Natural killer cell (primary cell): ENCODE results near the gene HS6ST2. TPM values are rescaled to one million over a fixed set of nuclear protein-coding genes. Genes with fewer than 3 reads are reported as not detected.

Source experiments
- ATAC-seq, 3 donors: fragments of 150-1000 bp in 2 of 3; fragments of 200-7000 bp in 1 of 3; cut with Tn5 transposase; 1 replicate in 1 of 3; 2 replicates in 2 of 3; pipeline ENCODE4 v1.10.0; 2021; ENCODE audit warnings: mild to moderate bottlenecking in 2 of 3, moderate library complexity in 2 of 3
- DNase-seq, 2 donors: peaks; one replicate each; pipeline versions ENCODE4 v3.0.0 to v3.0.0-alpha.2; 2013 to 2021; ENCODE audit warnings: mixed read lengths in 1 of 2
- H3K27ac ChIP-seq: one replicate; pipeline ENCODE4 v1.5.1; 2013; ENCODE audit warnings: mild to moderate bottlenecking, low read length
- H3K27me3 ChIP-seq: one replicate; pipeline ENCODE4 v1.6.1; 2013; ENCODE audit warnings: low read length; ENCODE audit not compliant: control insufficient read depth, insufficient read depth
- H3K36me3 ChIP-seq: one replicate; pipeline ENCODE4 v1.6.1; 2013; ENCODE audit warnings: low read length; ENCODE audit not compliant: control insufficient read depth, insufficient read depth
- H3K4me1 ChIP-seq: one replicate; pipeline ENCODE4 v1.6.1; 2013; ENCODE audit warnings: low read length; ENCODE audit not compliant: control insufficient read depth, insufficient read depth
- H3K4me3 ChIP-seq: one replicate; pipeline ENCODE4 v1.5.1; 2013; ENCODE audit warnings: low read length
- H3K9me3 ChIP-seq: one replicate; pipeline ENCODE4 v1.6.1; 2013; ENCODE audit warnings: low read length; ENCODE audit not compliant: control insufficient read depth, insufficient read depth
- H3K27ac Mint-ChIP-seq, 2 donors: one replicate each; pipeline ENCODE4 v1.8.0; 2022; ENCODE audit warnings: mild to moderate bottlenecking in 2 of 2, mixed read lengths in 2 of 2, moderate library complexity in 1 of 2
- H3K27me3 Mint-ChIP-seq, 2 donors: one replicate each; pipeline ENCODE4 v1.8.0; 2022; ENCODE audit warnings: low read depth in 2 of 2, mixed read lengths in 2 of 2
- H3K36me3 Mint-ChIP-seq: one replicate; pipeline ENCODE4 v1.8.0; 2022; ENCODE audit warnings: mixed read lengths
- H3K4me1 Mint-ChIP-seq, 2 donors: one replicate each; pipeline ENCODE4 v1.8.0; 2022; ENCODE audit warnings: mixed read lengths in 2 of 2
- H3K4me3 Mint-ChIP-seq: one replicate; pipeline ENCODE4 v1.8.0; 2022; ENCODE audit warnings: mild to moderate bottlenecking, moderate library complexity, mixed read lengths
- H3K9me3 Mint-ChIP-seq, 2 donors: one replicate each; pipeline ENCODE4 v1.8.0; 2022; ENCODE audit warnings: mixed read lengths in 2 of 2
- CTCF ChIP-seq: fragments of 200-600 bp; IDR thresholded peaks from one replicate; pipeline ENCODE4 v1.8.0; 2022; ENCODE audit warnings: antibody characterized with exemption
- WGBS: methylation state at CpG from one replicate; pipeline ENCODE4 v1.1.7; 2013; ENCODE audit warnings: missing lambda C conversion rate; ENCODE audit not compliant: insufficient coverage; 5-methylcytosine and 5-hydroxymethylcytosine counted together
- intact Hi-C: fragments of 100-400 bp; cut with micrococcal nuclease; formaldehyde crosslinking; loops from one replicate; pipeline ENCODE4 v1.14.2; 2022
- total RNA-seq, 4 donors: library from RNA; stranded (reverse); fragments of 120-200 nt in 1 of 4; gene quantifications; one replicate each; pipeline versions ENCODE4 v1.2.3 to v1.2.4, GENCODE V29; 2013 to 2022

Gene HS6ST2
- total RNA-seq, 3 donors from 2014 or later (not counting 1 experiment from before 2014, with no cell fraction given): not detected

GRCh38 chrX:132730266-132730665 lies 228.2 kb downstream of the HS6ST2 start:
- WGBS: 91% methylated on average over 10 of the region's 10 CpGs
- no peak for DNase-seq
- Histone ChIP-seq H3K4me1 (no peaks in the 10 kb centered on the region), H3K4me3 (no peak overlapping the region), H3K27ac (no peak overlapping the region), H3K36me3 (no peaks in the 10 kb centered on the region), H3K27me3 (no peaks in the 10 kb centered on the region), H3K9me3 (no peaks in the 10 kb centered on the region)
- peaks cover 0 to 12% of the 10 kb centered on the region in 2 donors for H3K27me3 Mint-ChIP-seq
- ATAC-seq: no peak
- no peak for TF ChIP-seq CTCF
- intact Hi-C loops: no loop called here
- H3K9me3 Mint-ChIP-seq: no peaks in the 10 kb centered on the region
- peaks cover 4 to 17% of the 10 kb centered on the region in 2 donors for H3K4me1 Mint-ChIP-seq
- no peaks in the 10 kb centered on the region for H3K36me3 Mint-ChIP-seq
- no peak overlapping the region for H3K4me3 Mint-ChIP-seq
- no peak overlapping the region for H3K27ac Mint-ChIP-seq

- Histone ChIP-seq H3K4me3 (no peak overlapping the region), H3K27me3 (no peaks in the 10 kb centered on the region), H3K9me3 (no peaks in the 10 kb centered on the region), H3K36me3 (no peaks in the 10 kb centered on the region), H3K27ac (no peak overlapping the region), H3K4me1 (no peaks in the 10 kb centered on the region)
- no peaks in the 10 kb centered on the region for H3K9me3 Mint-ChIP-seq
- ATAC-seq (no peak), DNase-seq (no peak)
- no peaks in the 10 kb centered on the region for H3K36me3 Mint-ChIP-seq
- intact Hi-C loops: no loop called here
- H3K27me3 Mint-ChIP-seq: peaks cover 0 to 30% of the 10 kb centered on the region in 2 donors
- peaks cover 0 to 5% of the 10 kb centered on the region in 2 donors for H3K4me1 Mint-ChIP-seq
- TF ChIP-seq CTCF: no peak
- H3K4me3 Mint-ChIP-seq: no peak overlapping the region
- 98% methylated on average over 5 of the region's 6 CpGs for WGBS
- no peak overlapping the region for H3K27ac Mint-ChIP-seq
Measured at GRCh38 chrX:132728296-132728695, 230.1 kb downstream of the HS6ST2 start.

GRCh38 chrX:132718431-132718958 lies 239.9 kb downstream of the HS6ST2 start:
- Histone ChIP-seq H3K9me3 (no peaks in the 10 kb centered on the region), H3K36me3 (no peaks in the 10 kb centered on the region), H3K27ac (no peak overlapping the region), H3K4me3 (no peak overlapping the region), H3K4me1 (no peaks in the 10 kb centered on the region), H3K27me3 (no peaks in the 10 kb centered on the region)
- Mint-ChIP-seq H3K9me3 (peaks cover 0 to 5% of the 10 kb centered on the region in 2 donors), H3K36me3 (peaks cover 5% of the 10 kb centered on the region), H3K4me3 (no peak overlapping the region), H3K4me1 (no peaks in the 10 kb centered on the region), H3K27ac (no peak overlapping the region), H3K27me3 (peaks cover 3 to 52% of the 10 kb centered on the region in 2 donors)
- DNase-seq (no peak), ATAC-seq (no peak)
- no peak for TF ChIP-seq CTCF
- intact Hi-C loops: no loop called here
- no CpG with 5 or more reads among the region's 1 CpG for WGBS

GRCh38 chrX:132716006-132716405 lies 242.4 kb downstream of the HS6ST2 start:
- Mint-ChIP-seq H3K4me3 (no peak overlapping the region), H3K36me3 (peaks cover 5% of the 10 kb centered on the region), H3K4me1 (peaks cover under 1 to 2% of the 10 kb centered on the region in 2 donors), H3K9me3 (peaks cover 0 to 5% of the 10 kb centered on the region in 2 donors), H3K27me3 (peaks cover 3 to 50% of the 10 kb centered on the region in 2 donors), H3K27ac (no peak overlapping the region)
- DNase-seq: no peak
- Histone ChIP-seq H3K4me3 (no peak overlapping the region), H3K36me3 (no peaks in the 10 kb centered on the region), H3K27me3 (no peaks in the 10 kb centered on the region), H3K9me3 (no peaks in the 10 kb centered on the region), H3K4me1 (no peaks in the 10 kb centered on the region), H3K27ac (no peak overlapping the region)
- no peak for TF ChIP-seq CTCF
- 81% methylated on average over 1 of the region's 3 CpGs for WGBS
- ATAC-seq: no peak
- intact Hi-C loops: loop anchor here (1.0 kb wide), 1 partner anchor 65 kb away; no protein-coding TSS in a partner anchor
